Neural progenitor cell (in vitro differentiated cells): ENCODE measurements around the gene P4HA3. TPM values are rescaled to one million over a fixed set of nuclear protein-coding genes. Genes with fewer than 3 reads are reported as not detected.

Experiments
- DNase-seq: peaks from one replicate; pipeline ENCODE4 v3.0.0-alpha.2; 2016; ENCODE audit warnings: low spot score
- H2AFZ ChIP-seq: fragments of 200-600 bp; sonication (generic); replicated peaks from 2 replicates; pipeline ENCODE4 v1.6.1; 2016; ENCODE audit warnings: antibody characterized with exemption
- H3F3A ChIP-seq: fragments of 200-600 bp; sonication (generic); 2 replicates; pipeline ENCODE4 v1.6.1; 2016; ENCODE audit warnings: antibody characterized with exemption, low read depth
- H3K27ac ChIP-seq: fragments of 200-600 bp; sonication (generic); 2 replicates; pipeline ENCODE4 v1.5.1; 2016; ENCODE audit warnings: mild to moderate bottlenecking
- H3K27me3 ChIP-seq: fragments of 200-600 bp; sonication (generic); 2 replicates; pipeline ENCODE4 v1.6.1; 2016; ENCODE audit warnings: mild to moderate bottlenecking, moderate library complexity
- H3K36me3 ChIP-seq: fragments of 200-600 bp; sonication (generic); 2 replicates; pipeline ENCODE4 v1.5.1; 2016
- H3K4me1 ChIP-seq: fragments of 200-600 bp; sonication (generic); 2 replicates; pipeline ENCODE4 v1.6.1; 2016; ENCODE audit warnings: mixed run types
- H3K4me2 ChIP-seq: fragments of 200-600 bp; sonication (generic); 2 replicates; pipeline ENCODE4 v1.6.1; 2016
- H3K4me3 ChIP-seq: fragments of 200-600 bp; sonication (generic); 2 replicates; pipeline ENCODE4 v1.5.1; 2016
- H3K79me2 ChIP-seq: fragments of 200-600 bp; sonication (generic); 2 replicates; pipeline ENCODE4 v1.6.1; 2016; ENCODE audit warnings: low read depth
- H3K9ac ChIP-seq: fragments of 200-600 bp; sonication (generic); 2 replicates; pipeline ENCODE4 v1.6.1; 2016
- H3K9me3 ChIP-seq: fragments of 200-600 bp; sonication (generic); 2 replicates; pipeline ENCODE4 v1.5.1; 2016; ENCODE audit warnings: low read depth
- H4K20me1 ChIP-seq: fragments of 200-600 bp; sonication (generic); 2 replicates; pipeline ENCODE4 v1.6.1; 2016; ENCODE audit warnings: low read depth
- H3K27ac Mint-ChIP-seq: 3 replicates; pipeline ENCODE4 v1.8.0; 2021; ENCODE audit warnings: mixed read lengths
- H3K27me3 Mint-ChIP-seq: 2 replicates; pipeline ENCODE4 v1.8.0; 2022; ENCODE audit warnings: low read depth, mild to moderate bottlenecking, inconsistent platforms, moderate library complexity, mixed read lengths; ENCODE audit not compliant: insufficient read depth
- H3K36me3 Mint-ChIP-seq: 3 replicates; pipeline ENCODE4 v1.8.0; 2021; ENCODE audit warnings: mixed read lengths
- H3K4me1 Mint-ChIP-seq: 3 replicates; pipeline ENCODE4 v1.8.0; 2021; ENCODE audit warnings: mixed read lengths
- H3K4me3 Mint-ChIP-seq: 3 replicates; pipeline ENCODE4 v1.8.0; 2021; ENCODE audit warnings: mild to moderate bottlenecking, moderate library complexity, mixed read lengths
- H3K9me3 Mint-ChIP-seq: 3 replicates; pipeline ENCODE4 v1.8.0; 2020; ENCODE audit warnings: mixed read lengths
- EZH2 ChIP-seq: fragments of 200-600 bp; sonication (generic); IDR thresholded peaks from 2 replicates; pipeline ENCODE4 v1.6.1; 2017; ENCODE audit warnings: antibody characterized with exemption, mild to moderate bottlenecking, moderate library complexity
- EZH2phosphoT487 ChIP-seq: fragments of 200-600 bp; sonication (generic); IDR thresholded peaks from 2 replicates; pipeline ENCODE4 v1.6.1; 2017; ENCODE audit warnings: antibody characterized with exemption
- total RNA-seq: library from RNA; depleted of rRNA; stranded (reverse); fragments of >200 nt; gene quantifications from 2 replicates; pipeline ENCODE4 v1.2.3, GENCODE V29; 2015; ENCODE audit warnings: low replicate concordance
- TF ChIP-seq, protein P1 (sequence below): fragments of 200-600 bp; sonication (generic); IDR thresholded peaks from 2 replicates; pipeline ENCODE4 v1.5.1; 2017; ENCODE audit warnings: antibody characterized with exemption, mild to moderate bottlenecking

P4HA3 gene
- total RNA-seq, 1 donor from 2014 or later, result not detected

DNA sequence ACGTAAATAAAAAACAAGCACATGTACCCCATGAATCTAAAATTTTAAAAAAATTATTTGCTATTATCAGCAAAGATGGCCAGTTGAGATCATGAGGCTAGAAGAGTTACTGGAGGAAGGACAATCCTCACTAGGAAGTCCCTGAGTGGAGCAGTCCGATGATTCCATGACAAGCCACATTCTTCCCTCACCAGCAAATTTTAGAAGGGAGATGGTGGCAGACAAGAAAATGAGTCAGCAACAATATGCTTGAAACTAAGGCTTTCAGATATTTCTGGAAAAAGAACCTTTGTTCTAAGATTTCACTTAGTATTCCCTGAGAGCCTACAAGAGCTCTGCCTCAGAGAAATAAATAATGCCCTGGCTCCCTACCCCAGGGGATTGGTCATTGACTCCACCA, 34.9 kb downstream of the P4HA3 start:
- Histone ChIP-seq H3K9ac (no peak overlapping the region), H3K4me2 (no peak overlapping the region), H3K36me3 (no peaks in the 10 kb centered on the region), H3K79me2 (no peaks in the 10 kb centered on the region), H3K9me3 (no peaks in the 10 kb centered on the region), H2AFZ (no peak overlapping the region), H3F3A (no peaks in the 10 kb centered on the region), H4K20me1 (no peaks in the 10 kb centered on the region), H3K4me1 (no peaks in the 10 kb centered on the region), H3K27ac (no peak overlapping the region), H3K4me3 (no peak overlapping the region), H3K27me3 (no peaks in the 10 kb centered on the region)
- DNase-seq, result no peak
- Mint-ChIP-seq H3K27me3 (no peaks in the 10 kb centered on the region), H3K9me3 (no peaks in the 10 kb centered on the region), H3K27ac (no peak overlapping the region), H3K4me1 (peaks cover 3% of the 10 kb centered on the region), H3K36me3 (no peaks in the 10 kb centered on the region), H3K4me3 (no peak overlapping the region)
- TF ChIP-seq, protein P1, sequence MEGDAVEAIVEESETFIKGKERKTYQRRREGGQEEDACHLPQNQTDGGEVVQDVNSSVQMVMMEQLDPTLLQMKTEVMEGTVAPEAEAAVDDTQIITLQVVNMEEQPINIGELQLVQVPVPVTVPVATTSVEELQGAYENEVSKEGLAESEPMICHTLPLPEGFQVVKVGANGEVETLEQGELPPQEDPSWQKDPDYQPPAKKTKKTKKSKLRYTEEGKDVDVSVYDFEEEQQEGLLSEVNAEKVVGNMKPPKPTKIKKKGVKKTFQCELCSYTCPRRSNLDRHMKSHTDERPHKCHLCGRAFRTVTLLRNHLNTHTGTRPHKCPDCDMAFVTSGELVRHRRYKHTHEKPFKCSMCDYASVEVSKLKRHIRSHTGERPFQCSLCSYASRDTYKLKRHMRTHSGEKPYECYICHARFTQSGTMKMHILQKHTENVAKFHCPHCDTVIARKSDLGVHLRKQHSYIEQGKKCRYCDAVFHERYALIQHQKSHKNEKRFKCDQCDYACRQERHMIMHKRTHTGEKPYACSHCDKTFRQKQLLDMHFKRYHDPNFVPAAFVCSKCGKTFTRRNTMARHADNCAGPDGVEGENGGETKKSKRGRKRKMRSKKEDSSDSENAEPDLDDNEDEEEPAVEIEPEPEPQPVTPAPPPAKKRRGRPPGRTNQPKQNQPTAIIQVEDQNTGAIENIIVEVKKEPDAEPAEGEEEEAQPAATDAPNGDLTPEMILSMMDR, result no peak
- TF ChIP-seq EZH2phosphoT487 (no peak), EZH2 (no peak)

DNA sequence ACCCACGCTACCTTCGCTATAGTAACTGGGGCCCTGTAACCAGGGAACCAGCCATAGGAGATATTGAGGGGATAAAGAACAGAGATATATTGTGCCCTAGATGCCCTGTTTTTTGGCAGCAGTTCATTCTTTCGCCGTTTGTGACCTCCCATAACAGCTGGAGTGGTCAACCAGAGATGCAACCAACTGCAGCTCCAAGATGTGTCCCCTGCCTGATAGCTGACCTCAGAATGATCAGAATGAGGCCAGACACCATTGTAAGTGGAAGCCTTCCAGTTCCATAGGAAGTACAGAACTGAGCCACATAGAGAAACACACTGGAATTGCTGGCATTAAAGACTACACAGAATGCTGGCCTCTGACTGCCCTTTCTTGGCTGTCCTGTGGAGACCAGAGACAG, 39.2 kb downstream of the P4HA3 start:
- Histone ChIP-seq H3K4me3 (no peak overlapping the region), H3K27me3 (no peaks in the 10 kb centered on the region), H2AFZ (no peak overlapping the region), H4K20me1 (no peaks in the 10 kb centered on the region), H3K27ac (no peak overlapping the region), H3K9me3 (no peaks in the 10 kb centered on the region), H3K4me1 (no peaks in the 10 kb centered on the region), H3K36me3 (no peaks in the 10 kb centered on the region), H3K79me2 (no peaks in the 10 kb centered on the region), H3K4me2 (no peak overlapping the region), H3F3A (no peaks in the 10 kb centered on the region), H3K9ac (no peak overlapping the region)
- Mint-ChIP-seq H3K36me3 (no peaks in the 10 kb centered on the region), H3K27ac (no peak overlapping the region), H3K4me1 (no peaks in the 10 kb centered on the region), H3K9me3 (no peaks in the 10 kb centered on the region), H3K4me3 (no peak overlapping the region), H3K27me3 (no peaks in the 10 kb centered on the region)
- TF ChIP-seq, protein P1, result no peak
- no peak for DNase-seq

DNA sequence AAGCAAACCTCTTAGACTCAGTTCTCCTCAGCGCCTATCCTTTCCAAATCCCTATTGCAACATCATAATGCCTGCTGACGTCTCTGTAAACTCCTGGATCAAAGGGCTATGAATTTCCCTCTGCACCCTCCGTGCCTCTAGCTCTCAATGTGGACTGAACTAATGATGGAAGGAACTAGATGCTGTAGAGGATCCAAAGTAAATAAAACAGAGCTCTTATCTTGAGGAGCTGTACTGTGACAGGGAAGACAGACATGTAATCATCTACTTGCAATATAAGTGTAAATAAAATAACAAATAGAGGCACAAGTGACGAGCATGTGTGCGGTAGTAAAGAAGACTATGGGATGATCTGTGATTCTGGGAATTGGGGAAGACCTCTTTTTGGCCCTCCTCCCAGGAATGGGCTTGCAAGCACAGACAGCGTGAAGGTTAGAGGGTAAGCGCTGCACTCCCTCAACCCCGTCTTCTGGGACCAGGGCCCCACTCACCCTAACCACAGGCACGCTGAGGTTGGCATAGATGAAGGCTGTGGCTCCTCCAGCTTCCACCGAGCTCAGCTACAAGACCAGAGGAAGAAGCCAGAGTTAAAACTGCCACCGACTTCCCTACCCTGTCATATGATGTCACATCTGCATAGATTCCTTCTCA, 42.2 kb downstream of the P4HA3 start:
- H3K4me3 ChIP-seq, result no peak overlapping the region
- no peak overlapping the region for H3K4me2 ChIP-seq
- TF ChIP-seq, protein P1, result no peak
- TF ChIP-seq EZH2phosphoT487 (no peak), EZH2 (no peak)
- no peak overlapping the region for H3K27ac ChIP-seq
- no peak overlapping the region for H2AFZ ChIP-seq
- no peaks in the 10 kb centered on the region for H3K79me2 ChIP-seq
- H3F3A ChIP-seq, result no peaks in the 10 kb centered on the region
- H3K4me1 Mint-ChIP-seq, result no peaks in the 10 kb centered on the region
- no peaks in the 10 kb centered on the region for H3K9me3 Mint-ChIP-seq
- H3K36me3 Mint-ChIP-seq, result no peaks in the 10 kb centered on the region
- H3K9me3 ChIP-seq, result no peaks in the 10 kb centered on the region
- H3K27me3 ChIP-seq, result no peaks in the 10 kb centered on the region
- no peak for DNase-seq
- no peaks in the 10 kb centered on the region for H3K27me3 Mint-ChIP-seq
- H3K36me3 ChIP-seq, result no peaks in the 10 kb centered on the region
- no peak overlapping the region for H3K4me3 Mint-ChIP-seq
- H3K4me1 ChIP-seq, result no peaks in the 10 kb centered on the region
- H4K20me1 ChIP-seq, result no peaks in the 10 kb centered on the region
- no peak overlapping the region for H3K27ac Mint-ChIP-seq
- no peak overlapping the region for H3K9ac ChIP-seq
